Peyer's patch (tissue), 4 donors: Measurements from ENCODE around the gene CXXC4.

Experiments used
- CTCF ChIP-seq, 6 experiments: fragments of 450-650 bp in 4 of 6; fragments of 200-600 bp in 2 of 6; sonication (generic) in 1 of 6; IDR thresholded peaks; one replicate each; pipeline ENCODE4 v1.5.1; 2017 to 2019; ENCODE audit warnings: antibody characterized with exemption in 6 of 6, mild to moderate bottlenecking in 3 of 6, moderate library complexity in 1 of 6
- POLR2A ChIP-seq, 2 donors: fragments of 450-650 bp; IDR thresholded peaks; one replicate each; pipeline ENCODE4 v1.5.1; 2017; ENCODE audit warnings: antibody characterized with exemption in 2 of 2, mild to moderate bottlenecking in 2 of 2, moderate library complexity in 2 of 2

DNA sequence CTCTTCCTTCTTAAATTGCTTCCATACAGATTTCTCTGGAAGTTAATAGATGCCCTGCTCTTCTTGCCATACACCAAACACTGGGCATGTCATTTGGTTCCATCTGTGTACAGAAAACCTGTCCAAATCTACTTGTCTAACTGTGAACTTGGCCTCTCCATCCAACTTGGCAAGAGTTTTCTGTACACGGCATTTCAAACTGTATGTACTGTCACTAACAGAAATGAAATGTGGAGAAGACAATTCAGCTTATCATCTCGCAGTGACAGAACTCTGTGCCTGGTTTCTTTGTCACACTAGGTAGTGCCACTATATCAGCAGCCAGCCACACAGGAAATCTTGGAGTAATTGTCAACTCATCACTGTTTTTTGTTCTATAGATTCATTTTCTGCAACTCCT, 58.2 kb downstream of the CXXC4 start:
- TF ChIP-seq CTCF (IDR thresholded peaks at IDR 0.05), result no peak
- no peak for TF ChIP-seq POLR2A (IDR thresholded peaks at IDR 0.05)
